Ascending aorta (tissue), 2 donors: ENCODE data around the gene USF2. TPM values are rescaled to one million over a fixed set of nuclear protein-coding genes. Genes with fewer than 3 reads are reported as not detected.

Experiments
- DNase-seq, 2 donors: peaks; one replicate each; pipeline ENCODE4 v3.0.0-alpha.2; 2019; ENCODE audit warnings: low spot score in 2 of 2
- H3K27ac ChIP-seq, 2 donors: fragments of 200-600 bp; sonication (generic); one replicate each; pipeline ENCODE4 v1.5.1; 2016 to 2017; ENCODE audit warnings: mild to moderate bottlenecking in 1 of 2
- H3K27me3 ChIP-seq: fragments of 200-600 bp; sonication (generic); one replicate; pipeline ENCODE4 v1.5.1; 2017
- H3K36me3 ChIP-seq, 2 donors: fragments of 200-600 bp; sonication (generic); one replicate each; pipeline ENCODE4 v1.5.1; 2016
- H3K4me1 ChIP-seq, 2 donors: fragments of 200-600 bp; sonication (generic); one replicate each; pipeline ENCODE4 v1.5.1; 2016 to 2017; ENCODE audit warnings: mild to moderate bottlenecking in 1 of 2
- H3K4me3 ChIP-seq, 2 donors: fragments of 200-600 bp; sonication (generic); one replicate each; pipeline ENCODE4 v1.5.1; 2016 to 2017; ENCODE audit warnings: mild to moderate bottlenecking in 1 of 2
- H3K9me3 ChIP-seq, 2 donors: fragments of 200-600 bp; sonication (generic); one replicate each; pipeline ENCODE4 v1.5.1; 2016
- CTCF ChIP-seq, 3 experiments: fragments of 200-600 bp in 2 of 3; fragments of 450-650 bp in 1 of 3; sonication (generic) in 2 of 3; IDR thresholded peaks; one replicate each; pipeline ENCODE4 v1.5.1; 2016 to 2019; ENCODE audit warnings: antibody characterized with exemption in 3 of 3, mild to moderate bottlenecking in 1 of 3, moderate library complexity in 1 of 3
- intact Hi-C: fragments of 100-400 bp; cut with DNase I; formaldehyde crosslinking; loops from one replicate; pipeline ENCODE4 v1.15.1; 2023
- total RNA-seq: library from RNA; depleted of rRNA; stranded (reverse); fragments of >200 nt; gene quantifications from one replicate; pipeline ENCODE4 v1.1.0, GENCODE V29; 2016

Gene USF2
- total RNA-seq, 1 donor from 2014 or later, result 116 TPM

- H3K27ac ChIP-seq, result no peak overlapping the region
- intact Hi-C loops, result no loop called here
- no peaks in the 10 kb centered on the region for H3K4me1 ChIP-seq
- DNase-seq, result no peak
- H3K27me3 ChIP-seq, result no peaks in the 10 kb centered on the region
- H3K36me3 ChIP-seq, result no peaks in the 10 kb centered on the region
- no peaks in the 10 kb centered on the region for H3K9me3 ChIP-seq
- H3K4me3 ChIP-seq, result no peak overlapping the region
- no peak for TF ChIP-seq CTCF (IDR thresholded peaks at IDR 0.05)
Measured at GRCh38 chr19:35306473-35307246, 37.9 kb downstream of the USF2 start.

DNA sequence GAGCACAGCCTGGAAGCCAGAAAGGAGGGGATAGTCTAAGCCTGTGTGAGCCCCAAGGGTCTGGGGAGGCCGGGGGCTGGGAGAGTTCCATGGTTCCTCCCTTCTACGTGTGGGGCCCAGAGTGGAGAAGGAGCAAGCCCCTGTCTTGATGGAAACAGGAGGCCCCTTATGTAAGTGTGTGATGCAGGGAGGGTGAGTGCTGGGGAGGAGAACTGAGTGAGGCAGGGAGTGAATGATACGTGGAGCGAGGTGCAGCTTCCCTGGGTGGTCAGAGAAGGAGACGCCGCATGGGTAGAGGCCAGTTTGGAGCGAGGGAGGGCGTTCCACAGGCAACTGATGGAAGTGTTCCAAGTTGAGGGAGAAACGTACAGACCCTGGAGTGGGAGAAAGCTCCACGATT, 39.2 kb downstream of the USF2 start:
- Histone ChIP-seq H3K9me3 (no peaks in the 10 kb centered on the region), H3K36me3 (no peaks in the 10 kb centered on the region), H3K4me1 (no peaks in the 10 kb centered on the region), H3K27me3 (no peaks in the 10 kb centered on the region), H3K27ac (no peak overlapping the region), H3K4me3 (no peak overlapping the region)
- DNase-seq, result no peak
- intact Hi-C loops, result no loop called here
- no peak for TF ChIP-seq CTCF (IDR thresholded peaks at IDR 0.05)

GRCh38 chr19:35308910-35309309, 40.1 kb downstream of the USF2 start:
- no peak overlapping the region for H3K4me3 ChIP-seq
- intact Hi-C loops, result no loop called here
- no peak for TF ChIP-seq CTCF (IDR thresholded peaks at IDR 0.05)
- no peaks in the 10 kb centered on the region for H3K9me3 ChIP-seq
- no peaks in the 10 kb centered on the region for H3K4me1 ChIP-seq
- no peak overlapping the region for H3K27ac ChIP-seq
- H3K36me3 ChIP-seq, result no peaks in the 10 kb centered on the region
- H3K27me3 ChIP-seq, result no peaks in the 10 kb centered on the region
- no peak for DNase-seq

DNA sequence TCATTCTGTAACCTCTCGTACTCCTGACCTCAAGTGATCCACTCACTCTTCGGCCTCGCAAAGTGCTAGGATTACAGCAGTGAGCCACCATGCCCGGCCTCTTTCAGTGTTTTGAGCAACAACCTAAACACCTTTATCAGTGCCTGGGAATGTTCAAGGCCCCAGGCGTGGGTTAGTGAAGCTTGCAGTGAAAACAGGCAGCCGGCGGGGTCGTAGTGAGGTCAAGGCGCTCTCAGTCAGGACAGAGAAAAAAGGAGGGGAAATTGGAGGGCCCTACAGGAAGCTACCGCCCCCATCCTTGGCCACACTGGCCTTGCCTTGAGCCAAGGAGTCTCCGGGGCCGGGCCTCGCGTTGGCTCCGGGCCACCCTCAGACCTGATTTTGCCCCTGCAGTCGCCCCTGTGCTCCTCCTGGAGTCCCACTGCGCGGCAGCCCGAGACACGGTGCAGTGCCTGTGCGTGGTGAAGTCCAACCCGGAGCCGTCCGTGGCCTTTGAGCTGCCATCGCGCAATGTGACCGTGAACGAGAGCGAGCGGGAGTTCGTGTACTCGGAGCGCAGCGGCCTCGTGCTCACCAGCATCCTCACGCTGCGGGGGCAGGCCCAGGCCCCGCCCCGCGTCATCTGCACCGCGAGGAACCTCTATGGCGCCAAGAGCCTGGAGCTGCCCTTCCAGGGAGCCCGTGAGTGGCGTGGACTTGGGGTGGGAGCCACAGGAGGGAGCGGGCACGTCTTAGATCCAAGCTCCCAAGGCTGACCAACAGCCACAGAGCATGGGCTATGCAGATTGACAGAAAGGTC, 40.9 kb downstream of the USF2 start:
- H3K9me3 ChIP-seq, result no peaks in the 10 kb centered on the region
- no peak for TF ChIP-seq CTCF (IDR thresholded peaks at IDR 0.05)
- no peak for DNase-seq

DNA sequence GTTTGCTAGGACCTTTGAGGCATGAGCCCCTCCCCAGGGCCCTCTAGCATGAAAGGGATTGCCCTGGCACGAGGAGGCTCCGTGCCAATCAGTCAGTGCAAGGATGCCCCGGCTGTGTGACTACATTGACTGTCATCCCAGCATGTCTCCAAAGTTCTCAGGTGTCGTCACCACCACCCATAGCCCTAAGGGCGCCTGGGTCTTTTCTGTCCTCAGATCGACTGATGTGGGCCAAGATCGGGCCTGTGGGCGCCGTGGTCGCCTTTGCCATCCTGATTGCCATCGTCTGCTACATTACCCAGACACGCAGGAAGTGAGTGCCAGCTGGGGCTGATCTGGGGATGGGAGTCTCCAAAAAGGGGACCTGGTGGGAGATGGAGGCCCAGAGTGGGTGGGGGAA, 41.6 kb downstream of the USF2 start:
- Histone ChIP-seq H3K9me3 (no peaks in the 10 kb centered on the region), H3K4me1 (no peaks in the 10 kb centered on the region), H3K4me3 (no peak overlapping the region), H3K27me3 (no peaks in the 10 kb centered on the region), H3K27ac (no peak overlapping the region), H3K36me3 (no peaks in the 10 kb centered on the region)
- no peak for DNase-seq
- TF ChIP-seq CTCF (IDR thresholded peaks at IDR 0.05), result no peak
- intact Hi-C loops, result no loop called here

More for the DNA sequence above, 40.9 kb downstream of the USF2 start:
- Histone ChIP-seq H3K36me3 (no peaks in the 10 kb centered on the region), H3K4me1 (no peaks in the 10 kb centered on the region), H3K27ac (no peak overlapping the region), H3K27me3 (no peaks in the 10 kb centered on the region), H3K4me3 (no peak overlapping the region)
- intact Hi-C loops, result no loop called here
